ENCODE data around the gene SYTL4. TPM values are rescaled to one million over a fixed set of nuclear protein-coding genes. Genes with fewer than 3 reads are reported as not detected.
"Not testable (repeated sequence)": the region's sequence is repeated elsewhere in the genome, so short reads cannot be mapped to it uniquely, and the experiment has no call there.

Gene SYTL4
- total and polyA plus RNA-seq, 2 experiments from 2014 or later: 23.9 to 37.5 TPM

- no peaks in the 10 kb centered on the region for H3K9me3 ChIP-seq (ENCODE audit: low read depth)
- peak in 1 of 2 donors; percentile 55 for DNase-seq (ENCODE audit: low read depth in 1 of 2, low spot score in 1 of 2)
- no peaks in the 10 kb centered on the region for H3K36me3 ChIP-seq
- TF ChIP-seq, protein P1, sequence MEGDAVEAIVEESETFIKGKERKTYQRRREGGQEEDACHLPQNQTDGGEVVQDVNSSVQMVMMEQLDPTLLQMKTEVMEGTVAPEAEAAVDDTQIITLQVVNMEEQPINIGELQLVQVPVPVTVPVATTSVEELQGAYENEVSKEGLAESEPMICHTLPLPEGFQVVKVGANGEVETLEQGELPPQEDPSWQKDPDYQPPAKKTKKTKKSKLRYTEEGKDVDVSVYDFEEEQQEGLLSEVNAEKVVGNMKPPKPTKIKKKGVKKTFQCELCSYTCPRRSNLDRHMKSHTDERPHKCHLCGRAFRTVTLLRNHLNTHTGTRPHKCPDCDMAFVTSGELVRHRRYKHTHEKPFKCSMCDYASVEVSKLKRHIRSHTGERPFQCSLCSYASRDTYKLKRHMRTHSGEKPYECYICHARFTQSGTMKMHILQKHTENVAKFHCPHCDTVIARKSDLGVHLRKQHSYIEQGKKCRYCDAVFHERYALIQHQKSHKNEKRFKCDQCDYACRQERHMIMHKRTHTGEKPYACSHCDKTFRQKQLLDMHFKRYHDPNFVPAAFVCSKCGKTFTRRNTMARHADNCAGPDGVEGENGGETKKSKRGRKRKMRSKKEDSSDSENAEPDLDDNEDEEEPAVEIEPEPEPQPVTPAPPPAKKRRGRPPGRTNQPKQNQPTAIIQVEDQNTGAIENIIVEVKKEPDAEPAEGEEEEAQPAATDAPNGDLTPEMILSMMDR (IDR thresholded peaks at IDR 0.05; ENCODE audit: low read depth, low read length): no peak
- no peaks in the 10 kb centered on the region for H3K4me1 ChIP-seq (ENCODE audit: low read depth)
- no peak overlapping the region for H3K27ac ChIP-seq
- H3K27me3 ChIP-seq: no peaks in the 10 kb centered on the region
- H3K4me3 ChIP-seq: no peak overlapping the region
Measured at GRCh38 chrX:100747090-100747489, 15.2 kb upstream of the SYTL4 start.

GRCh38 chrX:100745806-100746537 is 14.1 kb upstream of the SYTL4 start:
- Histone ChIP-seq H3K36me3 (no peaks in the 10 kb centered on the region), H3K9me3 (ENCODE audit: low read depth) (no peaks in the 10 kb centered on the region), H3K4me1 (ENCODE audit: low read depth) (no peaks in the 10 kb centered on the region), H3K27ac (no peak overlapping the region), H3K4me3 (no peak overlapping the region), H3K27me3 (no peaks in the 10 kb centered on the region)
- TF ChIP-seq, protein P1 (IDR thresholded peaks at IDR 0.05; ENCODE audit: low read depth, low read length): no peak
- peak in 1 of 2 donors; percentile 30 for DNase-seq (ENCODE audit: low read depth in 1 of 2, low spot score in 1 of 2)

DNA sequence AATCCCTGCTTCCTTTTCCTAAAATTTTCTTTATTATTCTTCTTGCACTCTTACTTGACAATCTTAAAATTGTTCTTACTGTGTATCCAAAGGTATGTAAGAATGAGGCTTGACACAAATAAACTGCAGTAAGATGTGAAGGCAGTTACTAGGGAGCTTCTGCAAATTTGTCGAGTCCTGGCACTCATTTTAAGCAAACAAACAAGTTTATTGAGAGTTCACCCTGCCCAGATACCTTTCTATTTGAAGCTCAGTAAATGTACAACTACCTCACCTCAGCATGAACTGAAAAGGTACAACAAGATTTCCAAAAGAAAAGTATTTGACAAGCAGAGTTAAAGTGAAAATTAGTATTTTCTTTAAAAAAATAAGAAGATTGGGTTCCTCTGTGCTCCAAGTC is 13.3 kb upstream of the SYTL4 start:
- H3K9me3 ChIP-seq (ENCODE audit: low read depth): no peaks in the 10 kb centered on the region

DNA sequence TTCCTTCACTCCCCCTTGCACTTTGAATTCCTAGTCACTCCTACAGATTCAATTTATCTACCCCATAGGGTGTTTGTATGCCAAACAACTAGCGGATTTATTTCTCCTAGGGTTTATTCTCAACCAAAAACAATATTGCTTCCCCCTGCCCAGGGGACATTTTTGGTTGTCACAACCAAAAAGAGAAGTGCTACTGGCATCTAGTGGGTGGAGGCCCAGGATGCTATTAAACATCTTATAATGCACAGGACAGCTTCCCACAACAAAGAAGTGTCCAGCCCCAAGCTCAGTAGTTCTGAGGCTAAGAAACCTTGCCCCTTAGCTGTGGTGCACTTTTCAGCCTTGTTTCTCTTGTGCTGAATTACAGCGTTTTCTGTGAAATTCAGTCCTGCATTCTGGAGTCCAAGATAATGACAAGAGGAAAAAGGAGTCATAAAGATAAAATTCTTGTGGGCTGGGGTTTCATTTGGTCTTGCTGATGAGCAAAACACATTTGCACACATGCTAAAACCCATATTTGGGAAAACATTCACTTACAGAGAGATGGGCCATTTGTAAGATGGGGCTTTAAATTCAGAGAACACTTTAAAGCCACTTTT is 11.2 kb upstream of the SYTL4 start:
- no peaks in the 10 kb centered on the region for H3K27me3 ChIP-seq
- H3K9me3 ChIP-seq (ENCODE audit: low read depth): no peaks in the 10 kb centered on the region
- H3K4me3 ChIP-seq: no peak overlapping the region
- no peaks in the 10 kb centered on the region for H3K36me3 ChIP-seq
- H3K27ac ChIP-seq: no peak overlapping the region
- peak in 1 of 2 donors; percentile 76 for DNase-seq (ENCODE audit: low read depth in 1 of 2, low spot score in 1 of 2)
- TF ChIP-seq, protein P1 (IDR thresholded peaks at IDR 0.05; ENCODE audit: low read depth, low read length): no peak
- no peaks in the 10 kb centered on the region for H3K4me1 ChIP-seq (ENCODE audit: low read depth)

More for the DNA sequence above, 13.3 kb upstream of the SYTL4 start:
- no peaks in the 10 kb centered on the region for H3K36me3 ChIP-seq
- no peak overlapping the region for H3K4me3 ChIP-seq
- H3K4me1 ChIP-seq (ENCODE audit: low read depth): no peaks in the 10 kb centered on the region
- H3K27ac ChIP-seq: no peak overlapping the region
- H3K27me3 ChIP-seq: no peaks in the 10 kb centered on the region
- TF ChIP-seq, protein P1 (IDR thresholded peaks at IDR 0.05; ENCODE audit: low read depth, low read length): no peak
- no peak for DNase-seq (ENCODE audit: low read depth in 1 of 2, low spot score in 1 of 2)

GRCh38 chrX:100724006-100724405 is 7.9 kb downstream of the SYTL4 start:
- not testable (repeated sequence) for H3K4me3 ChIP-seq; H3K36me3 ChIP-seq; DNase-seq (ENCODE audit: low read depth in 1 of 2, low spot score in 1 of 2); H3K9me3 ChIP-seq (ENCODE audit: low read depth); H3K27ac ChIP-seq; H3K4me1 ChIP-seq (ENCODE audit: low read depth); H3K27me3 ChIP-seq

GRCh38 chrX:100721328-100721727 is 10.6 kb downstream of the SYTL4 start:
- Histone ChIP-seq H3K27me3 (no peaks in the 10 kb centered on the region), H3K36me3 (no peaks in the 10 kb centered on the region), H3K9me3 (ENCODE audit: low read depth) (no peaks in the 10 kb centered on the region), H3K4me1 (ENCODE audit: low read depth) (no peaks in the 10 kb centered on the region), H3K4me3 (no peak overlapping the region), H3K27ac (no peak overlapping the region)
- no peak for DNase-seq (ENCODE audit: low read depth in 1 of 2, low spot score in 1 of 2)
- TF ChIP-seq, protein P1 (IDR thresholded peaks at IDR 0.05; ENCODE audit: low read depth, low read length): no peak
